NCI-H2081 (cell line): ENCODE data around the gene CACNA1H.
"Not testable (repeated sequence)": the region's sequence is repeated elsewhere in the genome, so short reads cannot be mapped to it uniquely, and the experiment has no call there.

Source experiments
- DNase-seq, 2 experiments: peaks; one replicate each; lab custom pipeline; 2025; lab: John Stamatoyannopoulos, UW

The CACNA1H gene

DNA sequence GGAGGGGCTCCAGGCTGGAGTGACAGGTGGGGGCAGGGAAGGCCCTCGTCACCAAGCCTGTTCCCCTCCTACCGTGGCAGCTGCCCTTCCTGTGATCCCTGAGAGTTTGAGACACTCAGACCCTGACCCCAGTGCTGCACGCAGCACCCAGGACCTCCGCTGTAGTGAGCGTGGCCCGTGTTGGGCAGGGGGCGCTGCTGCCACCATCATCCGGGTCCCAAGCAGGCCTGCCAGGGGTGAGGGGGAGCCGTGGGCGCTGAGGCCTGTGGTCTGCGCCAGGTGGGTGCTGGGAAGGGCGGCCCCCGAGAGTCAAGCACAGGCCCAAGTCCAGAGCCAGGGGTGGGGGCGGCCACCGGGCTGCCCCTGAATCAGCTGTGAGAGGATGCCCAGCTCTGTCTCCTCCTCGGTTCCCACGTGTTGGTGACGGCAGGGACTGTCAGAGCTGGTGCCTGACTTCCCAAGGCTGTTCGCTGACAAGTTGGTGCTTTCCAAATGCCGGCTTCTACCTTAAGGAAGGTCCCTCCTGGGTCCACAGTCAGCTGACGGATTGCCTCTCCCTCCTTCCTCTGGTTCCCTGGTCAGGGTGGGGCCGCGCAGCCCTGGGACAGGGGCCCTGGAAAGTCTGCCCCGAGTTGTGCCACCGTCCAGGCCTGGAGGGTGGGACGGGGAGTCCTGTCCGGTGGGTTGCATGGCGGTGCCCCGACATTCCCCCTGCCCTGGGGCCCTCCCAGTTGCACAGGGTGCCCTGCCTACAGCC, 41.1 kb downstream of the CACNA1H start:
- no peak for DNase-seq

DNA sequence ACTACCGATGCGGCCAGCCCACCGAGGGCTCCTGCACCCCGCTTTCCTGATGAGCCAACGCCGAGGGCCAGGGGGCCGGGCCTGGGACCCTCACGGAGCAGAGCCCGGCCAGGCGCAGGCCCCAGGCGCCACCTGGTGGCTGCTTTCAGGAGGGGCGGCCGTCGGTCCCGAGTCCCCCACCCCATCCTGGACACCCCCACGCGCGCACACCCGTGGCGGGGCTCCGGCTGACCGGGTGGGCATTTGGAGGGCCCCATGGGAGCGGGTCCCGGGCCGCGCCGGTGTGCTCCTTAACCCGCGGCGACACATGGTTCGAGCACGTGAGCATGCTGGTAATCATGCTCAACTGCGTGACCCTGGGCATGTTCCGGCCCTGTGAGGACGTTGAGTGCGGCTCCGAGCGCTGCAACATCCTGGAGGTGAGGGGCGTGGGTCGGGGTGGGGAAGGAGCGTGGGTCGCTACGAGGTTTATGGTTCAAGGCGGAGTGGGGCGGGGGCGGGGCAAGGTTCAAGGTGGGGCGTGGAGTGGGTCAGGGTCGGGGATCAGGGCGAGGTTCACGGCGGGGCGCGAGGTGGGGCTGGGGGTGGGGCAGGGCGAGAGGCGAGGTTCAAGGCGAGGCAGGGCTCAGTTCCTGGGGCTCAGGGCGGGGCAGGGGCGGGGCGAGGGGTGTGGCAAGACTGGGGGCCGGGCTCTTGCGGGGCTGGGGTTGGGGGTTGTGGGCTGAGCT, 41.9 kb downstream of the CACNA1H start:
- no peak for DNase-seq

DNA sequence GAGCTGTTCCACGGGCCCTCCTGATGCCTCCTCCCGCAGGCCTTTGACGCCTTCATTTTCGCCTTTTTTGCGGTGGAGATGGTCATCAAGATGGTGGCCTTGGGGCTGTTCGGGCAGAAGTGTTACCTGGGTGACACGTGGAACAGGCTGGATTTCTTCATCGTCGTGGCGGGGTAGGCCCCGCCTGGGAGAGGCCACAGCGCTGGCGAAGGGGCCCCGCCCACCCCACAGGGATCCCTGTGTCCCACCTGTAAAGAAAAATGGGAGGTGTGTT, 42.4 kb downstream of the CACNA1H start:
- no peak for DNase-seq

DNA sequence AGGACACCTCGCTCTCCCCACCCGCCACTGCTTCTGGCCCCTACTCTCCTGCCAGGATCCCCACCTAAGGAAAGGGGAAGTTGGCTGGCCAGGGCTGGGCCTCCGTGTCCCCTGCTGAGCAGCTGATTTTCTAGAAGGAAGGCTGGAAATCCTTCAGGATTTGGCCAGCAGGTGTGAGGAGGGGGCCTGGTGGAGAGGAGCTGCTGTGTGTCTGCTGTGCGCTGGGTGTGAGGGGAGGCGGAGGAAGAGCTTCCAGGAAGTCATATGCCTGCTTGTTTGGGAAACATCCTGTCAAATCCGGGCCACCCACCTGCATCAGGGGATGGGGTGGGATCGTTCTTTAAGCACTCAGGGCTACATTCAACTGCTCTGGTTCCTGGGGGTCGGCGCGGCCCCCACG, 43.6 kb downstream of the CACNA1H start:
- DNase-seq: no peak

- DNase-seq: peak; percentile 34 to 79
Observed at GRCh38 chr16:1197237-1197866, 44.4 kb downstream of the CACNA1H start.

DNA sequence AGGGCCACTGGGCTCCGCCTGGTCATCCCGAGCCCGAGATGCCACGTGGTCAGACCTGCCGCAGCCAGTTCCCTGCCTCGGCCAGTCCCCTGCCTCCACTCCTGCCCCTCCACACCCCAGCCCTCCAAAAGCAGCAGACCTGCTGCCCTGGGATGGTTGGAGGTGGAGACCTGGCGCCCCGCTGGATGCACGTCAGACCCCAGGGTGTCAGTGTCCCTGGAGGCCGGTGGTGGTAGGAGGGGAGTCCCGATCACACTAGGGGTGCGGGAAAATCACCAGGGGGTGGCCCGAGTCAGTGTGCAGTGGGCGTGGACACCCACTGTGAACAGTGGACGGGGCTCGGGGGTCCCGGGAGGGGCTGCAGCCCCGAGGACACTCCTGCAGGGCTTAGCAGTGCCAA, 45.3 kb downstream of the CACNA1H start:
- DNase-seq: no peak

- DNase-seq: not testable (repeated sequence)
Observed at GRCh38 chr16:1198671-1199346, 45.9 kb downstream of the CACNA1H start.

GRCh38 chr16:1199347-1200013, 46.6 kb downstream of the CACNA1H start:
- no peak for DNase-seq

DNA sequence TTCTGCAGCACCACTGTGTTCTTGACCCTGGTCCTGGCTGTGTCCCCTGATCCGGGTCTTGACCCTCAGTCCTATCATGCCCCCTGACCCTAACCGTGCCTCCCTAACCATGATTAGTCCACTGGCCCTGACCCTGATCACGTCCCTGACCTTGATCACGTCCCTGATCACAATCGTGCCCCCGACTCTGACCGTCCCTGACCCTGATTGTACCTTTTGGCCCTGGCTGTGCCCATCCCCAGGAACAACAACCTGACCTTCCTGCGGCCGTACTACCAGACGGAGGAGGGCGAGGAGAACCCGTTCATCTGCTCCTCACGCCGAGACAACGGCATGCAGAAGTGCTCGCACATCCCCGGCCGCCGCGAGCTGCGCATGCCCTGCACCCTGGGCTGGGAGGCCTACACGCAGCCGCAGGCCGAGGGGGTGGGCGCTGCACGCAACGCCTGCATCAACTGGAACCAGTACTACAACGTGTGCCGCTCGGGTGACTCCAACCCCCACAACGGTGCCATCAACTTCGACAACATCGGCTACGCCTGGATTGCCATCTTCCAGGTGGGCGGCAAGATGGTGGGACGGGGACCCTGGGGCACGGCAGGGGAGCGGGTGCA, 47.2 kb downstream of the CACNA1H start:
- no peak for DNase-seq

GRCh38 chr16:1201444-1201843, 48.5 kb downstream of the CACNA1H start:
- no peak for DNase-seq

- no peak for DNase-seq
Observed at GRCh38 chr16:1202274-1202673, 49.4 kb downstream of the CACNA1H start.

DNA sequence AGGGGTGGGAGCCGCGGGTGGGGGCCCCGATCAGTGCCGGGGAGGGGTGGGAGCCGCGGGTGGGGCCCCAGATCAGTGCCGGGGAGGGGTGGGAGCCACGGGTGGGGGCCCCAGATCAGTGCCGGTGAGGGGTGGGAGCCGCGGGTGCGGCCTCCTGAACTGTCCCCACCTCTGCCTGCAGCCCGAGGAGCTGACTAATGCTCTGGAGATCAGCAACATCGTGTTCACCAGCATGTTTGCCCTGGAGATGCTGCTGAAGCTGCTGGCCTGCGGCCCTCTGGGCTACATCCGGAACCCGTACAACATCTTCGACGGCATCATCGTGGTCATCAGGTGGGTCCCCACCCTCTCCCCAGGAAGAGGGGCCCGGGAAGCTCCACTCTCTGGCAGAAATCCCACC, 52.0 kb downstream of the CACNA1H start:
- no peak for DNase-seq

DNA sequence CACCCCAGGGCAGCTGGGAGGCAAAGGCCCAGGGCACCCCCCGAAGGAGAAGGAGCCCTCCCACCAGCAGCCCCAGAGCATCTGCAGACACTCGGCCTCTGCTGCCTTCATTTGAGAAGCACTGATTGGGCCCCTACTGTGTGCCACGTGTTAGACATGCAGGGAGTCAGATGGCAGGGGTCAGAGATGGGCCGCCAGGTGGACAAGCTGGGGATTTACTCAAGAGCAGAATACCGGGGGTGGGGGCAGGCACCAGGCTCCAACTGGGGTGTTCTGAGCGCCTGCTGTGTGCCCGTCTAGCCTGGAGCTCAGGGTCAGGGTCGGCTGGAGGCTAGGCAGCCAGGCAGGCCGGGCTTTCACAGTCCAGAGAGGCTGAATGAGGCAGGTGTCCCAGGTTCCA, 53.4 kb downstream of the CACNA1H start:
- DNase-seq: no peak

DNA sequence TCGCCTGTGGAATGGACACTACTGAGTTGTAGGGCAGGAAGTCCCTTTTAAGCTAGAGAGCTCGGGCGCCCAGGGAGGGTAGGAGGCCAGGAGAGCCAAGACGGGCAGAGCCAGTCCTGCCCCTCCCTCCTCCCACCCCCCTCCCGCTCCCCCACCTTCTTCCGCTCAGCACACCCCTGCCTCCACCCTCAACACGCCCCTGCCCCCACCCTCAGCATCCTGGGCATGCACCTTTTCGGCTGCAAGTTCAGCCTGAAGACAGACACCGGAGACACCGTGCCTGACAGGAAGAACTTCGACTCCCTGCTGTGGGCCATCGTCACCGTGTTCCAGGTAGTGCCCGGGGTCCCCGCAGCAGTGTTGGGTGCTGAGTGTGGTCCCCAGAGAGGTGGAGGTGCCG, 53.9 kb downstream of the CACNA1H start:
- DNase-seq: no peak

DNA sequence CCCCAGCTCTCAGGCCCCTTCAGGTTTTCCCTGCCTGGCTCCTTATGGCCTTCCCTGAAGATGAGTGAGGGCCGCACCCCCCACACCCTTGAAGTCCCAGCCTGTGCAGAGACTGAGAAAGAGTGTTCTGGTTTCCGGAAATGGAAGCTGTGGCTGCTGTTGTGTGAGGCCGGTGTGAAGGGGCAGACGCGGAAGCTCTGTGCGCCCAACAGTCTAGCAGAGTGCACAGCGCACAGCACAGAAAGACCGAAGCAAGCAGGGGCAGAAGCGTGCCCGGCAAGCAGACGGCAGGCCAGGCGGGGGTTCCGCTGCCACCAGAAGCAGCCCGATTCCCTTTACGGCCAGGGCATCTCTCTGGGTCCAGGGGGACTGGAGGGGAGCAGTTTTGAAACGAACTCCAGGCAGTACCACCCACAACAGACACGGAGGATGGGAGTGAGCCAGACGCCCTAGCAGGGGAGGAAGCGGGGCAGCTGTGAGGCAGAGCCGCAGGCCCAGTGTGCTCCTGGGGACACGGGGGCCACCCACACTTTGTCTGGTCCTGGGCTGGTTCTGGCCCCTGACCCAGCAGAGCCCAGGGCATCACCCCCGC, 55.4 kb downstream of the CACNA1H start:
- DNase-seq: no peak

DNA sequence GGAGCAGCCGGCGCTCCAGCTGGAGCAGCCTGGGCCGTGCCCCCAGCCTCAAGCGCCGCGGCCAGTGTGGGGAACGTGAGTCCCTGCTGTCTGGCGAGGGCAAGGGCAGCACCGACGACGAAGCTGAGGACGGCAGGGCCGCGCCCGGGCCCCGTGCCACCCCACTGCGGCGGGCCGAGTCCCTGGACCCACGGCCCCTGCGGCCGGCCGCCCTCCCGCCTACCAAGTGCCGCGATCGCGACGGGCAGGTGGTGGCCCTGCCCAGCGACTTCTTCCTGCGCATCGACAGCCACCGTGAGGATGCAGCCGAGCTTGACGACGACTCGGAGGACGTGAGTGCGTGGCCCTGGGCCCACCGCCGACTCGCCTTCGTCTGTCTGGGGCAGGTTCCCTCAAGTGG, 56.2 kb downstream of the CACNA1H start:
- DNase-seq: no peak

- DNase-seq: no peak
Observed at GRCh38 chr16:1210461-1210860, 57.6 kb downstream of the CACNA1H start.

GRCh38 chr16:1211451-1212268, 58.8 kb downstream of the CACNA1H start:
- no peak for DNase-seq

DNA sequence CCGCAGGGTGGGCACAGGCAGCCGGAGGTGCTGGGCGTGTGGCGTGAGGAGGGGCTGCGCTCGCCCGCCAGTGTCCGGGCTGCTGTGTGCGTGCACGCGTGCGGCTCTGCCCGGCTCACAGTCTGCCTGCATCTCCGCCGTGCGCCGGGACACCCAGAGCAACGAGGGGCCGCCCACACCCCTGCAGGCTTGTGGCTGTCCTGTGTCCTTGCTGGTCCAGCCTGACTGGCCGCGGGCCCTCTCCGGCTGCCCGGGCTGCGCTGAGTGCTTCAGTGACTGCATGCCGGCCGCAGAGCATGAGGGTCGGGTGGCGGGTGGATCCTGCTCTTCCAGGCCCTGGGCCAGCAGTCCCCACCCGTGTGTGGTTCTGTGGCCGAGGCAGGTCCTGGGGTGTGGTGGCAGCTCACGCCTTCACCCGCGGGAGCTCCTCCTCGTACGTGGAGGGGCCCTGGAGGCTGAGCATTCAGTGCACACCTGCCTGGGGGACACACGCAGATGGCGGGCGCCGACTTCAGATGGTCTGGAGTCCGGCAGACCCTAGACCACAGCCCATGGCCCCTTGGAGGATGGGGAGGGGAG, 59.8 kb downstream of the CACNA1H start:
- DNase-seq: no peak

- DNase-seq: no peak
Observed at GRCh38 chr16:1213231-1213630, 60.3 kb downstream of the CACNA1H start.
